Measurements from ENCODE around the gene GTF2F1. TPM values are rescaled to one million over a fixed set of nuclear protein-coding genes. Genes with fewer than 3 reads are reported as not detected.

GTF2F1 gene
- total and polyA plus RNA-seq, 4 donors, result 7.4 to 24.4 (median 16.8) TPM

DNA sequence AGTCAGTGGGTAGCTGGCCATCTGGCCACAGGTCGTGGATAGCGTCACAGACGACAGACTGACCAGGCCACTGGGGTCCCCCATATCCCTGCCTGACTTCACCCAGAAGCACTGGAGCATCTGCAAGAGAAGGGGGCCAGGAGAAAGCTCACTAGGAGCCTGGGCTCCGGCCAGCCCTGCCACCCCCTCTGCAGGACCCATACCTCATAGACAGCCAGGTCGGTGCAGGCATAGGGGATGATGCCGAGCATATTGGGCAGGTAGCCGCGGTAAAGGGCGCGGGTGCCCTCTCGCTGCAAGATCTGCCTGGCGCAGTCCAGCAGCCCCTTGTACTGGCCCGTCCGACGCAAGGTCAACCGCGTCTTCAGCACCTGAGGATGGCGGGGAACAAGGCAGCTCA is 34.2 kb upstream of the GTF2F1 start:
- TF ChIP-seq RAD21 (IDR thresholded peaks at IDR 0.05) (no peak), NR2F2 (IDR thresholded peaks at IDR 0.05) (no peak), JUND (IDR thresholded peaks at IDR 0.05) (no peak), YY1 (IDR thresholded peaks at IDR 0.05) (no peak), FOXA1 (IDR thresholded peaks at IDR 0.05) (no peak), HNF4A (conservative IDR thresholded peaks at IDR 0.05) (no peak), FOXA2 (IDR thresholded peaks at IDR 0.05) (no peak), RXRA (IDR thresholded peaks at IDR 0.05) (no peak), TAF1 (conservative IDR thresholded peaks at IDR 0.05) (no peak), HNF4G (IDR thresholded peaks at IDR 0.05) (no peak), GABPA (IDR thresholded peaks at IDR 0.05 in 1 of 2, conservative IDR thresholded peaks at IDR 0.05 in 1 of 2) (no peak), SP1 (IDR thresholded peaks at IDR 0.05) (no peak)
- TF ChIP-seq, protein P1, sequence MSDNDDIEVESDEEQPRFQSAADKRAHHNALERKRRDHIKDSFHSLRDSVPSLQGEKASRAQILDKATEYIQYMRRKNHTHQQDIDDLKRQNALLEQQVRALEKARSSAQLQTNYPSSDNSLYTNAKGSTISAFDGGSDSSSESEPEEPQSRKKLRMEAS (IDR thresholded peaks at IDR 0.05), result no peak
- TF ChIP-seq, protein P2, sequence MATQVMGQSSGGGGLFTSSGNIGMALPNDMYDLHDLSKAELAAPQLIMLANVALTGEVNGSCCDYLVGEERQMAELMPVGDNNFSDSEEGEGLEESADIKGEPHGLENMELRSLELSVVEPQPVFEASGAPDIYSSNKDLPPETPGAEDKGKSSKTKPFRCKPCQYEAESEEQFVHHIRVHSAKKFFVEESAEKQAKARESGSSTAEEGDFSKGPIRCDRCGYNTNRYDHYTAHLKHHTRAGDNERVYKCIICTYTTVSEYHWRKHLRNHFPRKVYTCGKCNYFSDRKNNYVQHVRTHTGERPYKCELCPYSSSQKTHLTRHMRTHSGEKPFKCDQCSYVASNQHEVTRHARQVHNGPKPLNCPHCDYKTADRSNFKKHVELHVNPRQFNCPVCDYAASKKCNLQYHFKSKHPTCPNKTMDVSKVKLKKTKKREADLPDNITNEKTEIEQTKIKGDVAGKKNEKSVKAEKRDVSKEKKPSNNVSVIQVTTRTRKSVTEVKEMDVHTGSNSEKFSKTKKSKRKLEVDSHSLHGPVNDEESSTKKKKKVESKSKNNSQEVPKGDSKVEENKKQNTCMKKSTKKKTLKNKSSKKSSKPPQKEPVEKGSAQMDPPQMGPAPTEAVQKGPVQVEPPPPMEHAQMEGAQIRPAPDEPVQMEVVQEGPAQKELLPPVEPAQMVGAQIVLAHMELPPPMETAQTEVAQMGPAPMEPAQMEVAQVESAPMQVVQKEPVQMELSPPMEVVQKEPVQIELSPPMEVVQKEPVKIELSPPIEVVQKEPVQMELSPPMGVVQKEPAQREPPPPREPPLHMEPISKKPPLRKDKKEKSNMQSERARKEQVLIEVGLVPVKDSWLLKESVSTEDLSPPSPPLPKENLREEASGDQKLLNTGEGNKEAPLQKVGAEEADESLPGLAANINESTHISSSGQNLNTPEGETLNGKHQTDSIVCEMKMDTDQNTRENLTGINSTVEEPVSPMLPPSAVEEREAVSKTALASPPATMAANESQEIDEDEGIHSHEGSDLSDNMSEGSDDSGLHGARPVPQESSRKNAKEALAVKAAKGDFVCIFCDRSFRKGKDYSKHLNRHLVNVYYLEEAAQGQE (IDR thresholded peaks at IDR 0.05), result no peak
- TF ChIP-seq, protein P3, sequence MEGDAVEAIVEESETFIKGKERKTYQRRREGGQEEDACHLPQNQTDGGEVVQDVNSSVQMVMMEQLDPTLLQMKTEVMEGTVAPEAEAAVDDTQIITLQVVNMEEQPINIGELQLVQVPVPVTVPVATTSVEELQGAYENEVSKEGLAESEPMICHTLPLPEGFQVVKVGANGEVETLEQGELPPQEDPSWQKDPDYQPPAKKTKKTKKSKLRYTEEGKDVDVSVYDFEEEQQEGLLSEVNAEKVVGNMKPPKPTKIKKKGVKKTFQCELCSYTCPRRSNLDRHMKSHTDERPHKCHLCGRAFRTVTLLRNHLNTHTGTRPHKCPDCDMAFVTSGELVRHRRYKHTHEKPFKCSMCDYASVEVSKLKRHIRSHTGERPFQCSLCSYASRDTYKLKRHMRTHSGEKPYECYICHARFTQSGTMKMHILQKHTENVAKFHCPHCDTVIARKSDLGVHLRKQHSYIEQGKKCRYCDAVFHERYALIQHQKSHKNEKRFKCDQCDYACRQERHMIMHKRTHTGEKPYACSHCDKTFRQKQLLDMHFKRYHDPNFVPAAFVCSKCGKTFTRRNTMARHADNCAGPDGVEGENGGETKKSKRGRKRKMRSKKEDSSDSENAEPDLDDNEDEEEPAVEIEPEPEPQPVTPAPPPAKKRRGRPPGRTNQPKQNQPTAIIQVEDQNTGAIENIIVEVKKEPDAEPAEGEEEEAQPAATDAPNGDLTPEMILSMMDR (IDR thresholded peaks at IDR 0.05; ENCODE audit: low read depth, low read length, missing input control), result no peak
- TF ChIP-seq, protein P4, sequence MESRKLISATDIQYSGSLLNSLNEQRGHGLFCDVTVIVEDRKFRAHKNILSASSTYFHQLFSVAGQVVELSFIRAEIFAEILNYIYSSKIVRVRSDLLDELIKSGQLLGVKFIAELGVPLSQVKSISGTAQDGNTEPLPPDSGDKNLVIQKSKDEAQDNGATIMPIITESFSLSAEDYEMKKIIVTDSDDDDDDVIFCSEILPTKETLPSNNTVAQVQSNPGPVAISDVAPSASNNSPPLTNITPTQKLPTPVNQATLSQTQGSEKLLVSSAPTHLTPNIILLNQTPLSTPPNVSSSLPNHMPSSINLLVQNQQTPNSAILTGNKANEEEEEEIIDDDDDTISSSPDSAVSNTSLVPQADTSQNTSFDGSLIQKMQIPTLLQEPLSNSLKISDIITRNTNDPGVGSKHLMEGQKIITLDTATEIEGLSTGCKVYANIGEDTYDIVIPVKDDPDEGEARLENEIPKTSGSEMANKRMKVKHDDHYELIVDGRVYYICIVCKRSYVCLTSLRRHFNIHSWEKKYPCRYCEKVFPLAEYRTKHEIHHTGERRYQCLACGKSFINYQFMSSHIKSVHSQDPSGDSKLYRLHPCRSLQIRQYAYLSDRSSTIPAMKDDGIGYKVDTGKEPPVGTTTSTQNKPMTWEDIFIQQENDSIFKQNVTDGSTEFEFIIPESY (IDR thresholded peaks at IDR 0.05), result no peak
- TF ChIP-seq, protein P5, sequence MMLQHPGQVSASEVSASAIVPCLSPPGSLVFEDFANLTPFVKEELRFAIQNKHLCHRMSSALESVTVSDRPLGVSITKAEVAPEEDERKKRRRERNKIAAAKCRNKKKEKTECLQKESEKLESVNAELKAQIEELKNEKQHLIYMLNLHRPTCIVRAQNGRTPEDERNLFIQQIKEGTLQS (IDR thresholded peaks at IDR 0.05), result no peak
- no peak overlapping the region for H3K27ac ChIP-seq (ENCODE audit: low read depth in 1 of 2, low read length in 2 of 2)
- no peak overlapping the region for H3K9ac ChIP-seq (ENCODE audit: low read depth in 1 of 2, low read length in 2 of 2)
- no peaks in the 10 kb centered on the region for H3K27me3 ChIP-seq (ENCODE audit: control insufficient read depth in 4 of 4, insufficient read depth in 4 of 4, low read length in 3 of 4)
- H3K9me3 ChIP-seq (ENCODE audit: control insufficient read depth in 4 of 4, low read length in 3 of 4), result no peaks in the 10 kb centered on the region
- H3K4me3 ChIP-seq (ENCODE audit: low read depth in 1 of 3, low read length in 3 of 3), result no peak overlapping the region
- peaks cover 0 to under 1% (median 0%) of the 10 kb centered on the region in 4 donors for H3K36me3 ChIP-seq (ENCODE audit: control insufficient read depth in 4 of 4, insufficient read depth in 3 of 4, low read depth in 1 of 4, low read length in 3 of 4)
- no peak for DNase-seq (ENCODE audit: low spot score)
- H3K4me1 ChIP-seq (ENCODE audit: control insufficient read depth in 4 of 4, insufficient read depth in 4 of 4, low read length in 3 of 4), result peaks cover 1 to 23% (median 17%) of the 10 kb centered on the region in 4 donors
- 97% methylated on average over 18 of the region's 18 CpGs for WGBS

Measured in liver (tissue), 9 donors.